GM11168 (cell line): Measurements from ENCODE around the gene RASA3.

Experiments
- in situ Hi-C: fragments of 300-500 bp; cut with MboI; formaldehyde crosslinking; loops from one replicate; pipeline ENCODE4 v1.12.0; 2022; ENCODE audit warnings: low sequenced_read_pairs; ENCODE audit not compliant: unreplicated experiment

Gene RASA3

DNA sequence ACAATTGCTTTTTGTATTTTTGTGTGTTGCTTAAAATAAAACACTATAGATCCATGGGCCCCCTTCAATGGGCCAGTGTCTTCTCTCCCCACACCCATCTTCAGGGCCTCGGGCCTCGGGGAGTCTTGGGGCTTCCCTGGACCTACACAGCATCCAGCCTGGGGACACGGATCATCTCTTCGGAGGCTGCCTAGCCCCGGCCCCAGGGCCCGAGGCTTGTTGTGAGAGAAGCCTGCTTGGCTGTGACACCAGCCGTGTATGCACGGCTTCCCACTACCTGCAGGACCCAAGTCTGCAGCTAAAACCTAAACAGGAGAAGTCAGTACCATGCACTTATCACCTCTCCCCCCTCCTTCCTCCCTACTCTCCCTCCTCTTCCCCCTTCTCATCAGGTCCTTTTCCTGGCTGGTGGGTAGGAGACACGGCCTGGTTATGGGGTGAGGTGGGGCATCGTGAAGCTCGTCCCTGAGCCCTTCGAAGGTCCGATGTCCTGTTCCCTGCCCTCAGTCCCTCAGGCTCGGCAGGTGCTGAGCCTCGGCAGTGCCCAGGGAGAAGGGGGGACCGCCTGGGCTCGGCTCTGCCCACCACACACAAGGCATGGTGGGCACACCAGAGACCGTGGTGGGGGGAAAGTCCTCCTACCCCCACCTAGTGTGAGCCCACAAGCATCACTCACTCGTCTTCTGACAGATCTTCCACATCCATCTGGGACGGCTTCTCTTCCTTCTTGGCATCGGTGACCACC, 168.0 kb downstream of the RASA3 start:
- in situ Hi-C loops, result no loop called here

DNA sequence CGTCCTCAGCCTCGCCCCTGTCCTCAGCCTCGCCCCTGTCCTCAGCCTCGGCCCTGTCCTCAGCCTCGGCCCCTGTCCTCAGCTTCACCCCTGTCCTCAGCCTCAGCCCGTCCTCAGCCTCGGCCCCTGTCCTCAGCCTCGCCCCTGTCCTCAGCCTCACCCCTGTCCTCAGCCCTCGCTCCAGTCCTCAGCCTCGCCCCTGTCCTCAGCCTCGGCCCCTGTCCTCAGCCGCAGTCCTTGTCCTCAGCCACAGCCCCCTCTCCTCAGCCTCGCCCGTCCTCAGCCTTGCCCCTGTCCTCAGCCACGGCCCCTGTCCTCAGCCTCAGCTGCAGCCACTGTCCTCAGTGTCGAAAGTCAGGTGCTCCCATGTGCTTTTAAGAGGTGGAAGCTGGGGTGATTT, 169.0 kb downstream of the RASA3 start:
- in situ Hi-C loops, result no loop called here

DNA sequence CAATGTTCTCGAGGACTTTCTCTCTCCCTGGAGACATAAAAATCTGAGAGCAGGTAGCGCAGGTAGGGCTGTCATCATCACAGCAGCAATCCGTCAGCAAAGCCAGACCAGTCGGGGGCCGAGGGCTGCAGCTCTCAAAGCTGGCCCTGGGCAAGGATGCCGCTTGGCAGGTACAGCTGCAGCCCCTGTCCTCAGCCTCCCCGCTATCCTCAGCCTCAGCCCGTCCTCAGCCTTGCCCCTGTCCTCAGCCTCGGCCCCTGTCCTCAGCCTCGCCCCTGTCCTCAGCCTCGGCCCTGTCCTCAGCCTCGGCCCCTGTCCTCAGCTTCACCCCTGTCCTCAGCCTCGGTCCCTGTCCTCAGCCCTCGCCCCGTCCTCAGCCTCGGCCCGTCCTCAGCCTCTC, 169.4 kb downstream of the RASA3 start:
- in situ Hi-C loops, result no loop called here

GRCh38 chr13:113962386-113962785, 170.0 kb downstream of the RASA3 start:
- in situ Hi-C loops, result no loop called here

DNA sequence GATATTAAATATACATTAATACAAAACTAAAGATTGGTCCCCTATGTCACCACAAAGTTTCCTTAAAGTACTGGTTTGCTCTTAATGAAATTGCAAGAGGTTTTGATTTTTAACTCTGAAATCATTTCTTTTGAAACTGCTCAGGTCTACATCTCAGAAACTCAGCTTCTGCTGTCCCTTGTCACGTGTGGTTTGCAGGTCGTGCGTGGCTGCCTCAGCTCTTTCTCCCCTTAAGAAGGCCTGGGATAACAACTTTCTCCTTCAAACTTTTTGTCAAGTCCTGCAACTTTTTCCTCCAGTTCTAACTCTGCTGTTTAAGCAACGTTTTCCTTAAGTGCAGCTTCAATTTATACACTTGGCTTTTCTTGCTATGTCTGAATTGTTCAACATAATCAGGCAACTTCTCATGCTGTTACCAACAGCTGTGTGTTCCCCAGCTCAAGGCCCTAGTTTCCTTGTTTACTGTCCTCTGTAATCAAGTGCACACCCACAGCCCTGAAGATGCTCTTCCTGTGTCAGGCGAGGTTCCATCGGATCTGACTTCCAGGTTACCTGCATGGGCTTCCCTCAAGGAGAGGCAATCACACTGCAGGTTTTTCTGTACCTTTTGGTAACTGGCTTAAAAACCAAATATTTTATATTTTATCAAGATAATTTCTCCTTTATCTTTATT, 172.0 kb downstream of the RASA3 start:
- in situ Hi-C loops, result no loop called here

- in situ Hi-C loops, result no loop called here
Measured at GRCh38 chr13:113959198-113959597, 173.2 kb downstream of the RASA3 start.

GRCh38 chr13:113958373-113958772, 174.1 kb downstream of the RASA3 start:
- in situ Hi-C loops, result no loop called here

- in situ Hi-C loops, result no loop called here
Measured at GRCh38 chr13:113956571-113956970, 175.9 kb downstream of the RASA3 start.

- in situ Hi-C loops, result no loop called here
Measured at GRCh38 chr13:113955691-113956090, 176.7 kb downstream of the RASA3 start.

- in situ Hi-C loops, result no loop called here
Measured at GRCh38 chr13:113955235-113955634, 177.2 kb downstream of the RASA3 start.

- in situ Hi-C loops, result no loop called here
Measured at GRCh38 chr13:113954046-113954835, 178.2 kb downstream of the RASA3 start.

DNA sequence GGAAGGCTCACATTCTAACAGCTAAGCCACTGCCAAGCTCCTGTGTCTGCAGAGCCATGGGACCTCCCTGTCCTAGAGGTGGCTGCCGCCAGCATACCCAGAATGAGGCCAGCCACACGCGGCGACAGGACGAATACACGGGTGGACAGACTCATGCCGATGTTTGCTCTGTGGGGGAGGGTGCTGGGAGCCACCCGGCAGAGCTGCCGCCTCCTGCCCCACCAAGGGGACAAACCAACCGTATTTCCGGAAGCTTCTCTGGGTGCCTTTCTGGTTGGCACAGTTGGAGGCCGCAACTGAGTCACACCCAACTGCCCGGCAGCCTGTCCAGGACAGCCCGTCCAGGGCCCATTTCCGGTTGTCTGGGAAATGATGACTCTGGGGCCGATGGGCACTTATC, 178.9 kb downstream of the RASA3 start:
- in situ Hi-C loops, result no loop called here

GRCh38 chr13:113952983-113953520, 179.4 kb downstream of the RASA3 start:
- in situ Hi-C loops, result no loop called here

GRCh38 chr13:113952151-113952982, 180.1 kb downstream of the RASA3 start:
- in situ Hi-C loops, result no loop called here

DNA sequence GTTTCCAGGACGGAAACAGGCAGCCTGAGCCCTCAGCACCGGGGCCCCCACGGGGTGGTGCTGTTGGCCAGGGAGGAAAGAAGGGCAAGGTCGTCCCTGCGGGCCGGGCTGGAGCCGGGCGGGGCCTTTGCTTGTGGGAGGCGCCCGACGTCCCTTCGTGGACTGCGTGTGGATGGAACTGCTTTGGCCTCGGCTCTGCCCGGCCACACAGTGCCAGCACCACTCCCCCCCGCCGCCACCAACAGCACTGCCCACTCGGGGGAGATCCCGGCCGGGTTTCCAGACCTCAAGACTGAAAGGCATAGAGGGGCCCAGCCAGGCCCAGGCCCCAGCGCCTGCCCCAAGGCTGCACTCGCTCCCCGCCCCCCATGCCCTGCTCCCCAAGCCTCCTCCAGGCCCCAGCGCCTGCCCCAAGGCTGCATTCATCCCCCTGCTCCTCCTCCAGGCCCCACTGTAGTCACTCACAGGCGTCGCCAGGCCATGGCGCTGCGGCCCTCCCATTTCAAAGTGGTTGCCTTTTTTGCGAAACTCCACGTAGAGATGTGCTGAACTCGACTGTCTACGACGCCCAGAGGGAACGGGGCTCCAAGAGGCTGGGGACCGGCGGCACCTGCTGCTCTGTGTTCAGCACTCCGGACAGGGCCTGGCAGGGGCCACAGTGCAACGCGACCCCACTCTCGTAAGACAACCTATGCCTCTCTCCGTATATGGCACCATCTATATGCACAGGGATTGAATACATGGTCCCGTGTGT, 181.0 kb downstream of the RASA3 start:
- in situ Hi-C loops, result no loop called here

DNA sequence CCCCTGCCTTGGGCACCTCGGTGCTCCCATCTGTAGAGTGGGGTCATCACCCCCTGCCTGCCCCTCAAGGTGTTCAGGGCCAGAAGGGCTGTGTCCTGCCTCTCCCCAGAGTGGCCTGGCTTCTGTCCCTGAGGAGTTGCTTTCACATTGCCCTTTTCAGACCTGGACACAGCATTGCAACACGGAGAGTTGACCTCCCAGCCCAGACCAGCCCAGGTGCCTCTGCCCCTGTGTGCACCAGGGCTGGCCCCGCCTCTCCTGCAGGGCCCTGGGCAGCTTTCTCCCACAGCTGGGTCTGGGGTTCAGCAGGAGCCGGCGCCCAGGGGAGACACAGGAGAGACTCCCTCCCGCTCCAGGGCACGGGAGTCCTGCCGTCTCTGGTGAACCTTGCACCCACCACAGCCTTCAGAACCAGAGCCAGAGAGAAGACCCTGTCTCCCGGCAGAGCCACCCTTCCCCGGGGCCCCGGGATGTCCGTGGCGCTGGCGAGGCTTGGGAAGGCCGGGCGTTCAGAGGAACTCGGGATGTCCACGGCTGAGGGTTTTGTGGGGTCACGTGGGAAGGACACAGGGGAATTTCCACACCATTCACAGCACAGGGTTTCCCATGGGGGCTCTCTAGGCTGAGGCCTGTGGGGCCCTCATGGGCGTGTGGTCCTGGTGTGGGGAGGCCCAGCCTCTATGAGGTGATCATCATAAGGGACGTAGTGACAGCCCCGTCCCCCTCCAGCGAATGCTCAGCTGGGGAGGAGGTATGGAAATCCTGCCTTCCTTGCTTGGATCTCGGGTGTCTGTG, 181.8 kb downstream of the RASA3 start:
- in situ Hi-C loops, result no loop called here

DNA sequence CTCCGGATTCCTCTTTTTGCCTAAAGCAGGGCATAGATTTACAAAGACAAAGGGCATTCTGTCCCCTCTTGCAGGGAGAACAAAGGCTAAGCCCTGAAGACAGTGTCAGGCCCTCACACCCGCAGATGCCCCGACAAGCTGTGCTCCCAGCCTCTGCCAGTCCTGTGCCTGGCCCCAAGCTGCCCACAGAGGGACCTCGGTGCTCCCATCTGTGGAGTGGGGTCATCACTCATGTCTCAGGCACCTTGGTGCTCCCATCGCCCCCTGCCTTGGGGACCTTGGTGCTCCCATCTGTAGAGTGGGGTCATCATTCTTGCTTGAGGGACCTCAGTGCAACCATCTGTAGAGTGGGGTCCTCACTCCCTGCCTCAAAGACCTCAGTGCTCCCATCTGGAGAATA, 182.9 kb downstream of the RASA3 start:
- in situ Hi-C loops, result no loop called here

DNA sequence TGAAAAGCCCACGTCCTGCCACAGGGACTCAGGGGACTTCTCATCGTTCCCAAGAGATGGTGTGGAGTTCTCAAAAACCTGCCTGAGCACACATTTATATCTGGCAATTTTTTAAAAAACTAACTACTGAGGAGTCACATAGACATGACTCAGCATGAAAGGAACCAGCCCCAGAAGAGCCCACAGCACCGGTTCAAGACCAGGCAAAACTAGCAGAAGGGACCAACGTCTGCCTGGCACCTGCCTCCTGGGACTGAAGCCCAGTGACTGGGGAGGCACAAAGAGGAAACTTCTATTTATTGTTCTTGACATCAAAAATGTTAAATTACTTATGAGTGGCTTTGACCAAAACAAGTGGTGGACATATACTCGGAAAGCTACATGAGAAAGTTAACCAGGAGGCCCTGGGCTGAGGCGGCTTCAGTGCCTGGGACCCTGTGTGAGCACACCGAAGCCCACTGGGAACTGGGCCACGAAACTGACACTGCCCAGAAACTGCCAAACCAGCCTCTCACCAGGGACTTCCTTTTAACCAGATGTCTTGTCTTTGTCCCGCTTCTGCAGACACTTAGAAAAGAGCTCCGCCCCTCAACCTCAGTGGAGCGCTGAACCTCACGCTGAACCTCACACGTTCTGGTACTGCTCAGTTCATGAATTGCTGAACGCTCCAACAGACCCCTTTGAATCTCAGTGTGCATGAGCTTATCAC, 184.2 kb downstream of the RASA3 start:
- in situ Hi-C loops, result no loop called here
